Body of pancreas (tissue), 4 donors: ENCODE data around the gene RSRP1. TPM values are rescaled to one million over a fixed set of nuclear protein-coding genes. Genes with fewer than 3 reads are reported as not detected.

Experiments used
- ATAC-seq: fragments of 150-250 bp; one replicate; pipeline ENCODE4 v1.9.1; 2016
- DNase-seq, 4 donors: peaks; one replicate each; pipeline ENCODE4 v3.0.0-alpha.2; 2019
- H3K27ac ChIP-seq, 4 donors: fragments of 200-600 bp; sonication (generic); 1 replicate in 3 of 4; 2 replicates in 1 of 4; pipeline versions ENCODE4 v1.5.1 to v1.6.1; 2016 to 2019; ENCODE audit warnings: mild to moderate bottlenecking in 1 of 4, mixed read lengths in 1 of 4, moderate library complexity in 1 of 4
- H3K27me3 ChIP-seq, 2 donors: fragments of 200-600 bp; sonication (generic); one replicate each; pipeline ENCODE4 v1.6.0; 2016; ENCODE audit warnings: mild to moderate bottlenecking in 1 of 2
- H3K36me3 ChIP-seq, 2 donors: fragments of 200-600 bp; sonication (generic); replicated peaks in 1 of 2; 2 replicates each; pipeline ENCODE4 v1.5.1; 2016; ENCODE audit warnings: low read depth in 2 of 2; ENCODE audit not compliant: insufficient read depth in 1 of 2
- H3K4me1 ChIP-seq: fragments of 200-600 bp; sonication (generic); one replicate; pipeline ENCODE4 v1.6.0; 2016
- H3K4me3 ChIP-seq, 2 donors: fragments of 200-600 bp; sonication (generic); 1 replicate in 1 of 2; 2 replicates in 1 of 2; pipeline ENCODE4 v1.5.1; 2016 to 2019
- H3K9me3 ChIP-seq, 3 donors: fragments of 200-600 bp; sonication (generic); 1 replicate in 2 of 3; 2 replicates in 1 of 3; pipeline ENCODE4 v1.5.1; 2016
- POLR2A ChIP-seq, 3 donors: fragments of 450-650 bp; IDR thresholded peaks; one replicate each; pipeline ENCODE4 v1.6.1; 2016; ENCODE audit warnings: antibody characterized with exemption in 3 of 3, mild to moderate bottlenecking in 2 of 3
- WGBS, 2 donors: methylation state at CpG; one replicate each; pipeline ENCODE4 v1.1.5; 2017; 5-methylcytosine and 5-hydroxymethylcytosine counted together
- intact Hi-C: fragments of 100-400 bp; cut with DNase I; formaldehyde crosslinking; loops from one replicate; pipeline ENCODE4 v1.15.1; 2023
- total RNA-seq, 2 donors: library from RNA; depleted of rRNA; stranded (reverse); fragments of >200 nt; gene quantifications; one replicate each; pipeline ENCODE4 v1.1.0, GENCODE V29; 2016
- TF ChIP-seq, protein P1 (sequence below), 7 experiments: fragments of 450-650 bp in 4 of 7; fragments of 200-600 bp in 3 of 7; sonication (generic) in 3 of 7; IDR thresholded peaks; one replicate each; pipeline ENCODE4 v1.5.1; 2016 to 2019; ENCODE audit warnings: antibody characterized with exemption in 7 of 7

Gene RSRP1
- total RNA-seq, 2 donors from 2014 or later: 94.4 to 158 TPM

DNA sequence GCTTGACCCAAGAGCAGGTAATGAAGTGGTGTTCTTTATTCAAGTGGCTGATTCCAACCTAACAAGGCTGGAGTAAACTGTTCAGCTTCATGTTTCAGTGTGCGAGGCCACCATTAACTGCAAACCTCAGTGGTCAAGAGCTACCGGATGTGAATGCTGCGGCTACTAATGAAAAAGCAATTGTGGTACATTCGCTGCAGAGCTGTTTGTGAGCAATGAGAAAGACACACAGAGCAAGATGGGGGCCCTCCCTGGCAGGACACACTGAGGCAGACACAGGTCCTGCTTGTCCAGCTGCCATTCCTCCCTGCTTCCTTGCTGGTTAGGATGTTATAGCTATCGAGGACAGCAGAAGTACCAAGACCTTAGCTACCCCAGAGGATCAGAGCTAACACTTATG, 41.1 kb downstream of the RSRP1 start:
- DNase-seq (no peak), ATAC-seq (no peak)
- no peak overlapping the region for H3K4me3 ChIP-seq
- WGBS, 2 donors: 67 to 86% methylated on average over 5 of the region's 5 CpGs
- no peaks in the 10 kb centered on the region for H3K36me3 ChIP-seq
- no peak overlapping the region for H3K27ac ChIP-seq
- H3K27me3 ChIP-seq: no peaks in the 10 kb centered on the region
- TF ChIP-seq, protein P1, sequence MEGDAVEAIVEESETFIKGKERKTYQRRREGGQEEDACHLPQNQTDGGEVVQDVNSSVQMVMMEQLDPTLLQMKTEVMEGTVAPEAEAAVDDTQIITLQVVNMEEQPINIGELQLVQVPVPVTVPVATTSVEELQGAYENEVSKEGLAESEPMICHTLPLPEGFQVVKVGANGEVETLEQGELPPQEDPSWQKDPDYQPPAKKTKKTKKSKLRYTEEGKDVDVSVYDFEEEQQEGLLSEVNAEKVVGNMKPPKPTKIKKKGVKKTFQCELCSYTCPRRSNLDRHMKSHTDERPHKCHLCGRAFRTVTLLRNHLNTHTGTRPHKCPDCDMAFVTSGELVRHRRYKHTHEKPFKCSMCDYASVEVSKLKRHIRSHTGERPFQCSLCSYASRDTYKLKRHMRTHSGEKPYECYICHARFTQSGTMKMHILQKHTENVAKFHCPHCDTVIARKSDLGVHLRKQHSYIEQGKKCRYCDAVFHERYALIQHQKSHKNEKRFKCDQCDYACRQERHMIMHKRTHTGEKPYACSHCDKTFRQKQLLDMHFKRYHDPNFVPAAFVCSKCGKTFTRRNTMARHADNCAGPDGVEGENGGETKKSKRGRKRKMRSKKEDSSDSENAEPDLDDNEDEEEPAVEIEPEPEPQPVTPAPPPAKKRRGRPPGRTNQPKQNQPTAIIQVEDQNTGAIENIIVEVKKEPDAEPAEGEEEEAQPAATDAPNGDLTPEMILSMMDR (IDR thresholded peaks at IDR 0.05): no peak
- no peak for TF ChIP-seq POLR2A (IDR thresholded peaks at IDR 0.05)
- intact Hi-C loops: loop anchor here (10.0 kb wide), 1 partner anchor 271 kb away; the partner anchor contains the start of gene RUNX3
- H3K9me3 ChIP-seq: no peaks in the 10 kb centered on the region
- no peaks in the 10 kb centered on the region for H3K4me1 ChIP-seq

DNA sequence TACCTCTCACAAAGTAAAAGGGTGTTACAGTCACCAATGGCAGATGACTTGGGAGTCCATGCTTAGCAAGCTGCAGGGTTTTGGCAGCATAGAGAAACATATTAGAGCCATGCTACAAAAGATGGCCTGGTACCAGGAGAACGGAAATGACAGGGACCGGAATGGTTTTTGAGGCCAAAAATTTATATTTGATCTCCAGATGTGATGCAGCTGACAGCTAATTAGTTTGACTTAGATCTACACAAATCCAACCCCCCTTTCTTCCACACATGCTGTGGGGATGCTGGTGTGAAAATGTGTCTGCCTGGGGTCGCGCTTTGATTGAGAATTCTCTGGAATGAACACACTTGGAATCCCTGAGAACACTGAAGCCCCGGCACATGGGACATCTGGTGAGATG, 41.5 kb downstream of the RSRP1 start:
- DNase-seq (no peak), ATAC-seq (no peak)
- no peak for TF ChIP-seq POLR2A (IDR thresholded peaks at IDR 0.05)
- TF ChIP-seq, protein P1 (IDR thresholded peaks at IDR 0.05): no peak
- no peak overlapping the region for H3K27ac ChIP-seq
- no peaks in the 10 kb centered on the region for H3K36me3 ChIP-seq
- no peaks in the 10 kb centered on the region for H3K9me3 ChIP-seq
- 60 to 75% methylated on average over 5 of the region's 5 CpGs for WGBS, 2 donors
- intact Hi-C loops: loop anchor here (10.0 kb wide), 1 partner anchor 271 kb away; the partner anchor contains the start of gene RUNX3
- H3K4me3 ChIP-seq: no peak overlapping the region
- H3K4me1 ChIP-seq: no peaks in the 10 kb centered on the region
- H3K27me3 ChIP-seq: no peaks in the 10 kb centered on the region

DNA sequence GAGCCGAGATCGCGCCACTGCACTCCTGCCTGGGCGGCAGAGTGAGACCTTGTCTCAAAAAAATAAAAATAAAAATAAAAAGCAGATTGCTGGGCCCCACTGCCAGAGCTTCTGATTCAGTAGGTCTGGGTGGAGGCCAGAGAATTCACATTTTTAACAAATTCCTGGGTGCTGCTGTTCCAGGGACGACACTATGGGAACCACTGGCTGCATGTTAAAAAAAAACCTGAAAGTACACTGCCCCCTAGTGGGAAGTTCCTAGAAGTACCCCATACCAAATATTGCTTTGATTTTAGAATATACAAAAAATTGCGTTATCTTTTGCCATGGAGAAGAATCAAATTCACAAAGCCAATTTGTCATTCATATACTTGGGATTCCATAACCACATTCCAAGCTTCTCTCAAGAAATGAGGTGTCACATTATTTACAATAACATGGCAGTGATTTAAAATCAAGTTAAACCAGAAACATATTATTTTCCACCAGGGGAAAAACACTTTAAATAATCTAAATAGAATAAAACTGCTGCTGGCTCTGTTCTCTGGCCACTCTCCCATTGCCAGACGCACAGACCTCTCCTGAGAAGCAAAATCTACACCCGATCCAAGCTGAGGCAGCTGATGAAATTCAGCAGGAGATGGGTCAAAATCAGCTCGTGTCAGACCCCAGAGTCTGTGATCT, 42.3 kb downstream of the RSRP1 start:
- Histone ChIP-seq H3K4me1 (no peaks in the 10 kb centered on the region), H3K4me3 (no peak overlapping the region), H3K27me3 (no peaks in the 10 kb centered on the region), H3K27ac (no peak overlapping the region), H3K9me3 (no peaks in the 10 kb centered on the region), H3K36me3 (no peaks in the 10 kb centered on the region)
- whole genome bisulfite sequencing, 2 donors: 44 to 45% methylated on average over 9 of the region's 9 CpGs
- no peak for TF ChIP-seq POLR2A (IDR thresholded peaks at IDR 0.05)
- TF ChIP-seq, protein P1 (IDR thresholded peaks at IDR 0.05): peak; percentile 61 to 78 (median 68)
- intact Hi-C loops: loop anchor here (5.0 to 10.0 kb wide), 2 partner anchors 270 to 358 kb away; partner anchors contain the start of gene RUNX3
- ATAC-seq (no peak), DNase-seq (peak in 1 of 4 donors; percentile 18)

DNA sequence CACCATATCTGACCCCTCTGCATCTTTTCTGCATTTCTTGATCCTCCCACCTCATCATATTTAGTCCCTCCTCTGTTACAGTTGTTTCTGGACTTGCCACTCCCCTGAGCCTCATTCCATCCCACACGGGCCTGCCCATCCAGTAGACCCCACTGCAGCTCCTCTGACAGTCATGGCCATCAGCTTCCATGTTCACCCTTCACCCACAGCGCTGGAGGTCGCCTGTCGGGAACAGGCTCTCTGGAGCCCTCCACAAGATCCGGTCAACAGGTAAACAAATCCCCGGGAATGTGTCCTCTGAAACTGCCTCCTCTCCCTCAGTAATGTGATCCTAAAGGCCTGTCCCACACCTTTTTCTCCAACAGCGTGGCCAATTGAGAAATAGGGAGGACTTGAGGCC, 46.2 kb downstream of the RSRP1 start:
- ATAC-seq: no peak
- H3K27ac ChIP-seq: no peak overlapping the region
- no peaks in the 10 kb centered on the region for H3K4me1 ChIP-seq
- H3K27me3 ChIP-seq: no peaks in the 10 kb centered on the region
- no peak for DNase-seq
- H3K9me3 ChIP-seq: no peaks in the 10 kb centered on the region
- TF ChIP-seq, protein P1 (IDR thresholded peaks at IDR 0.05): no peak
- no peak for TF ChIP-seq POLR2A (IDR thresholded peaks at IDR 0.05)
- no peak overlapping the region for H3K4me3 ChIP-seq
- WGBS, 2 donors: 63 to 70% methylated on average over 7 of the region's 7 CpGs
- intact Hi-C loops: loop anchor here (5.0 to 10.0 kb wide), 2 partner anchors 266 to 354 kb away; partner anchors contain the start of gene RUNX3
- H3K36me3 ChIP-seq: no peaks in the 10 kb centered on the region
